HG03025 (cell line): ENCODE data around the gene DLL1.

Source experiments
- ATAC-seq: cut with Tn5 transposase; IDR thresholded peaks from one replicate; pipeline ENCODE4 v1.9.1; 2021; ENCODE audit warnings: mild to moderate bottlenecking, moderate library complexity; ENCODE audit not compliant: unreplicated experiment, low FRiP score

DLL1 gene

GRCh38 chr6:170296423-170296745, 5.5 kb upstream of the DLL1 start:
- no peak for ATAC-seq

- peak; percentile 55 for ATAC-seq
Observed at GRCh38 chr6:170295510-170296422, 4.9 kb upstream of the DLL1 start.

- no peak for ATAC-seq
Observed at GRCh38 chr6:170294813-170295509, 4.1 kb upstream of the DLL1 start.

- ATAC-seq: no peak
Observed at GRCh38 chr6:170294298-170294730, 3.4 kb upstream of the DLL1 start.

- ATAC-seq: no peak
Observed at GRCh38 chr6:170293341-170294231, 2.7 kb upstream of the DLL1 start.

DNA sequence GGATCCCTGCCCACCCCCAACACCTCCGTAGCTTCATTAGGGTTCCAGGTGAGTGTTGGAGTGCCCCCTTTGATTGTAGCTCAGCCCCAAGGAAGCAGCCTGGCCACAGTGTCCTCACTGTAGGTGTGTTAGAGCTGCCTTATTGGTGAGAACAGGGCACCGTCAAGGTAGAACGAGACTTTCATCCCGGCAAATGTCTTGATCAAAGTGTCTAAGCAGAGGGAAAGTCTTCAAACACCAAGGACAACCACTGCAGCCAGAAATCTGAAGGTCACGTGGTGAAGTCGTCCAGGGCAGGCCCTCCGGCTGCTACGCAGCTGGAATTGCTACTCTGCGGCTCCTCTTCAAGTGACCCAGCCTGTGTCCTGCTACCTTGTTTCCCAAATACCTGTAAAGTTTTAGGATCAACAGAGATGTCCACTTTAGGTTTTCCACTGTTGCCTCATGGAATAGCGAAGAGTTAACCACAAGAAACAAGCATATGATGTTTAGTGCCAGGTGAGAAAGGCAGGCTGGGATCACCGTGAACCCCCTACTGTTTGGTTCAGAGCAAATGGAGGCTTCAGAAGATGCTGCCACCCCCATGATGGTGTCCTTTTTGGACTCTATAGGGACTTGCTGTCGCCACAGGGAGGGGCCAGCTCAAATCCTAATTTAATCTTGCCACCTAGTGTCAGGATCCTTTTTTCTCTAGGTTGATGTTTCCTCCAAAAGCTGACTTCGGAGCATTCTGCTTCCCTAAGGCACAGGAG, 1.7 kb upstream of the DLL1 start:
- no peak for ATAC-seq

GRCh38 chr6:170292111-170292406, 1.2 kb upstream of the DLL1 start:
- no peak for ATAC-seq

DNA sequence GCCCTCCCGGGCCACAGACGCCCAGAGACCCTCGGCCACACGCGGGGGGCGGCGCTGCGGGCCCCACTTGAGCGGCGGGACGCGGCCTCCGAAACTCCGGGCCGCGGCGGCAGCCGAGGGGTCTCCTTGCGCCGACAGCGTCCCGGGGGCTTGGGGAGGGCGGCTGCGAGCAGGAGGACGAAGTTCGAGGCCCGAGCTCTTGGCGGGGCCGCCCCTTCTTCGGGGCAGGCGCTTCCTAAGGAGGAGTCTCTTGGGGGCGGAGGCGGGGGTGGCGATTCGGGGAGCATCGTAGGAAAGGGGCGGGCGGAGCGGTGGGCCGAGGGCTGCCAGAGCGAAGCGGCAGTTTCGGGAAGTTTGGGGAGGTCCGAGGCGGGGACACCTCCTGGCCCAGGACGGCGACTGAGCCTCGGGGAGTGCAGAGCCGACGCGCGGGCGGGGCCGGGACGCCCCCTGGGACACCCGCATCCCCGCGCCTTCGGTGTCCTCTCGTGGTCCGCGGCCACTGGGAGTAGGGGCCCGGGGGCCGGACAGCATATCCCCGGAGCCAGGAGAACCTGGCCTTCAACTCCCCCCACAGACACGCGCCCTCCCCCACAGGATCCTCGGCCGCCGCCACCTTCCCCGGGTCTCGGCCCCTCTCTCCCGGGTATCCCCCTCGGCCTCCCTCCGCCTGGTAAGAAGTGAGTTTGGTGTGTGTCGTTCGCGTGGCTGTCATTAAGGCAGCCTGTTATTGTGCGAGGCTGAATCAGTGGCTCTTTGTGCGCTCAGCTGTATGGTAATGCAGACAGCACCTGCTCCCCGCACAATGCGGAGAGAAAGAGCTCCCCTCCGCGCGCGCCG, 613 bp upstream of the DLL1 start:
- no peak for ATAC-seq

DNA sequence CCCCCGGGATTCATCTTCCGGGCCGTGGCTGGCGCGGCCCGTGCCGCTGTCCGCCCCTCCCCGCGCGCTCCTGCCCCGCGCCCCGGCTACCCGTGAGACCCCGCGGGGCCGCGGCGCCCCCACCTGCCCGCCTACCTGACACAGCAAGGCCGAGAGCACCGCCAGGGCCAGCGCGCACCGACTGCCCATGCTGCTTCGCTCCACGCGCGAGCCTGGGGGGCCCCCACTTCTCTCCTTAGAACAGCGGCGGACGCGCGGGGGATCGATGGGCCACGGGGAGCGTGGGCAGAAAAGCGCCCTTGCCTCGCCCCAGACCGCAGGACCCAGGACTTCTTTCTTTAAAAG, 955 bp downstream of the DLL1 start:
- no peak for ATAC-seq

DNA sequence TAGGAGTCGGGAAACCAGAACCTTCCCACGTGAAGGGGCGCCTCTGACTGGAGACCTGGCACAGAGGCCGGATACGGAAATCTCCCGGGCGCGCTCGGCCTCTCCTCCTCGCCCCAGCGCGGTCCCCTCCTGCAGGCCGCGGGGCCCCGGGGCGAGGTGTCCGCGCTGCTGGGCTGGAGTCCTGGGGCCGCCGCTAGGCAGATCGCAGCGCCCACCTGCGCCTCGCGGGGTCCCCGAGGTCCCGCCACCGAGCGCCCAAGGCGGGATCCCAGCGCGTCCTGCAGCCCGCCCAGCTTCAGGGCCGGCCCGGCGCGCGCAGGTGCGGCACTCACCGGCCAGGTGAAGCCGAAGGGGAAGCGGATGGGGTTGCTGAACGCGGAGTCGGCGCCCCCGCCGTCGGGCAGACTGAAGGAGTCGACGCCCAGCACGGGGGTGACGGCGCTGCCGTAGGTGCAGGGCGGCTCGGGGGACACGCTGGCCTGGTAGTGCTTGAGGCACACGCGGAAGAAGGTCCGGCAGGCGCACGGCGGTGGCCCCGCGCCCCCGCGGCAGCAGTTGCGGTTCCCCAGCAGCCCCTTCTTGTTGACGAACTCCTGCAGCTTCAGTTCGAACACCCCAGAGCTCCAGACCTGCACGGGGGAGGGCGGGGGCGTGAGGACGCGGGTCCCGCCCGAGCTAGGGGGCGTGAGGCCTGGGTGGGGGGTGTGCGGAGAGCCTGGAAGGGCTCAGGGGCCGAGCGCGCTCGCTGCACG, 1.5 kb downstream of the DLL1 start:
- no peak for ATAC-seq

- ATAC-seq: no peak
Observed at GRCh38 chr6:170288852-170289179, 2.1 kb downstream of the DLL1 start.

DNA sequence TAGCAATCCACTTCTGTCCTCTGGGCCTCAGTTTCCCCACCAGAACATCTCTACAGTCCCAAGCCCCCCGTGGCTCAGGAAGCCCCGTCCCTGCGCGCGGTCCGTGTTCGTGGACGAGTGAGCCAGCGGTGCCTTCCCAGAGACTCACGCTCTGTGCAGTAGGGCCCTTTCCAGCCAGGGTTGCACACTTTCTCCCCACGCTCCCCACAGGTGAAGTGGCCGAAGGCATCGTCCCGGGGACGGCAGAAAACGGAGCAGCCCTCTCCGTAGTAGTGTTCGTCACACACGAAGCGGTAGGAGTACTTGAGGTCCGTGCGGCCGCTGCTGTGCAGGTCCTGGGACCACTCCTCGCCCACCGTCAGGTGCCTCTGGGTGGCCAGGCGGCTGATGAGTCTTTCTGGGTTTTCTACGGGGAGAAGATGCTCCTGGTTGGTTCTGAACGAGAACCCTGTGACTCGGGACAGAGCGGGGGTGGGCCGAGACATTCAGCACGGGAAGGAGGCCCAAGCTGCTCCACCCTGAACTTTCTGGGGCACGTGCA, 2.7 kb downstream of the DLL1 start:
- ATAC-seq: no peak

- no peak for ATAC-seq
Observed at GRCh38 chr6:170287371-170287876, 3.5 kb downstream of the DLL1 start.

GRCh38 chr6:170286934-170287265, 4.0 kb downstream of the DLL1 start:
- ATAC-seq: no peak

- no peak for ATAC-seq
Observed at GRCh38 chr6:170286246-170286933, 4.5 kb downstream of the DLL1 start.

- no peak for ATAC-seq
Observed at GRCh38 chr6:170285482-170285881, 5.4 kb downstream of the DLL1 start.

DNA sequence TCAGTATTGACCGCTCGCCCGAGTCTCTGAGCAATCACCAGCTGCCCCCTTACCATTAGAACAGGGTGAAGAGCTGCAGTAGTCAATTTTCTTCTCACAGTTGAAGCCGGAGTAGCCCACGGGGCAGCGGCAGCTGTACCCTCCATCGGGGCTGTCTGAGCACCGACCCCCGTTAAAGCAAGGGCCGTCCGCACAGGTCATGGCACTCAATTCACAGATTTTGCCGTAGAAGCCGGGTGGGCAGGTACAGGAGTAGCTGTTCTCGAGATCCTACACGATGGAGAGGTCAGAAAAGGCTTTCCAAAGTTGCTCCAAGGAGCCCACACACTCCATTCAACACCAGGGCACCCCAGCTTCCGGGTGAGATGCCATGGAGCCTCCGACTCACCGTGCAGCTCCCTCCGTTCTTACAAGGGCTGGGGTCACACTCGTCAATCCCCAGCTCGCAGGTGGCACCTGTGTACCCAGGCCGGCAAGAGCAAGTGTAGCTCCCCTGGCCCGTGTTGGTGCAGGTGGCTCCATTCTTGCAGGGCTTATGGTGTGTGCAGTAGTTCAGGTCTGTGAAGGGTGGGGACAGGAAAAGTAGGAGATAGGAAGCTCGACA, 5.9 kb downstream of the DLL1 start:
- no peak for ATAC-seq
